GM21717 (cell line): ENCODE measurements around the gene ZNF804A.
"Not testable (repeated sequence)": the region's sequence is repeated elsewhere in the genome, so short reads cannot be mapped to it uniquely, and the experiment has no call there.

Source experiments
- ATAC-seq: cut with Tn5 transposase; IDR thresholded peaks from one replicate; pipeline ENCODE4 v1.9.1; 2021; ENCODE audit warnings: mild to moderate bottlenecking, moderate library complexity; ENCODE audit not compliant: unreplicated experiment

ZNF804A gene

DNA sequence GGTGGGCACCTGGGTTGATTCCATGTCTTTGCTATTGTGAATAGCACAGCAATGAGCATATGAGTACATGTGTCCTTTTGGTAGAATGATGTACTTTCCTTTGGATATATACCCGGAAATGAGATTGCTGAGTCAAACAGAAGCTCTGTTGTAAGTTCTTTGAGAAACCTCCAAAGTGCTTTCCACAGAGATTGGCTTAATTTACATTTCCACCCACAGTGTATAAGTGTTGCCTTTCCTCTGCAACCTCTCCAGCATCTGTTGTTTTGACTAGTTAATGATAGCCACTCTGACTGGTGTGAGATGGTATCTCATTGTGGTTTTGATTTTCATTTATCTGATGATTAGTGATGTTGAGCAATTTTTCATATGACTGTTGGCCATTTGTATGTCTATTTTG lies 194.8 kb downstream of the ZNF804A start:
- ATAC-seq = no peak

DNA sequence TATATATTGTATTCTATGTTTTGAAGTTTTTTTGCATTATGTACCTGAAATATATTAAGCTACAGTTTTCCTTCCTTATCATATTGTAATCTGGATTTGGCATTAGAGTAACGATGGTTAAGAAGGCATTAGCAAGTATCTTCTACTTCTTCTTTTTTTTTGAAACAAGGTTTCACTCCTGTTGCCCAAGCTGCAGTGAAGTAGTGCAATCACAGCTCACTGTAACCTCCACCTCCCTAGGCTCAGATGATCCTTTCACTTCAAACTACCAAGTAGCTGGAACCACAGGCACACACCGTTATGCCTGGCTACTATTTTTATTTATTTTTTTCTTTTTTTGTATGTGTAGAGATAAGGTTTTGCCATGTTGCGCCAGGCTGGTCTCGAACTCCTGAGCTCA lies 201.1 kb downstream of the ZNF804A start:
- ATAC-seq = no peak

GRCh38 chr2:184814421-184814820 lies 216.1 kb downstream of the ZNF804A start:
- ATAC-seq = no peak

DNA sequence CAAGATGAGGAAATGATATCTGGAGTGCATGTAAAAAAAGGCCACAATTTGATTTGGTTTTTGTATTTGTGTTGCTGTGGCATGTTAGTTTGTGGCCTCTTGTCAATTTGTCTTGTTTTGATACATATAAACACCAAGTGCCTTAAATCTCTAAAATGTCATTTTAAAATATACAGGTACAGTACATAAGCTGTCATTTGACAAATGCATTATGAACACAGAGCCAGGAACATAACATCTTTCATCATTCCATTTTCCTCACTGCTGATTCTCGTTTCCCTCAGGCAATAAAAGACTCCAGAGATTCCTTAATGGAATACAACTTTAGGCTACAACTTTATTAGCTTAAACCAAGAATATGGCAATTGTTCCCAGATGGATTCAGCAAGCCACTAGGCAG lies 217.5 kb downstream of the ZNF804A start:
- no peak for ATAC-seq

DNA sequence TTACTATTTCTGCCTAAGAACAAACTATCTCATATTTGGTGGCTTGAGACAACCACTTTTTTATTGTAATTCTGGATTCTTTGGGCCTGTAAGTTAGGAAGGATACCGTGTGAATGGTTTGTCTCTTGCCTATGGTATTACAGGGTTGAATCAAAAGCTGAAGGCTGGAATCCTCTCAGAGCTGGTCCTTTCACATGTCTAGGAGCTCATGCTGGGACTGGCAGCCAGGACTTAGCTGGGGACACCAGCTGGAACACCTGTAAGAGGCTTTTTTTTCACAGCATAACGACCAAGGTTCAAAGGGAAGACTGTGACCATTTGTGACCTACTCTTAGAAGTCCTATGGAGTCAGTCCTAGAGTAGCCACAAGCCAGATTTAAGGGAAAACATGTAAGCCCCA lies 226.3 kb downstream of the ZNF804A start:
- ATAC-seq = no peak

DNA sequence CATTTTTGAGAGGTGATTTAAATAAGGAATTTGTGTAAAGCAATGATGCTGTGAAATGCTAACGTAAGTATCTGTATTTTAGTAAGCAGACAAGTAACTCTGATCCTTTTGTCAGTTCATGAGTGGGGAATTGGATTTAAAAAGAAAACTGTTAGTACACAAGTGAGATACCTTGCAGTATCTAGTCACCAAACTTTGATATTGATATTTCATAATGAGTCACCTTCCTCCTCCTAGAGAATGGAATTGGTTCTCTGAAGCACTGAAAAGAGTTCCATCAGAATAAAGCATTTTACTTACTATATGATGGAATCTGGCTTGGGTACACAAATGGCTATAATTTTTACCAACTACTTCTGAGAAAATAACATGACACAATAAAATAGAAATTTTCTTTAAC lies 232.2 kb downstream of the ZNF804A start:
- ATAC-seq = no peak

DNA sequence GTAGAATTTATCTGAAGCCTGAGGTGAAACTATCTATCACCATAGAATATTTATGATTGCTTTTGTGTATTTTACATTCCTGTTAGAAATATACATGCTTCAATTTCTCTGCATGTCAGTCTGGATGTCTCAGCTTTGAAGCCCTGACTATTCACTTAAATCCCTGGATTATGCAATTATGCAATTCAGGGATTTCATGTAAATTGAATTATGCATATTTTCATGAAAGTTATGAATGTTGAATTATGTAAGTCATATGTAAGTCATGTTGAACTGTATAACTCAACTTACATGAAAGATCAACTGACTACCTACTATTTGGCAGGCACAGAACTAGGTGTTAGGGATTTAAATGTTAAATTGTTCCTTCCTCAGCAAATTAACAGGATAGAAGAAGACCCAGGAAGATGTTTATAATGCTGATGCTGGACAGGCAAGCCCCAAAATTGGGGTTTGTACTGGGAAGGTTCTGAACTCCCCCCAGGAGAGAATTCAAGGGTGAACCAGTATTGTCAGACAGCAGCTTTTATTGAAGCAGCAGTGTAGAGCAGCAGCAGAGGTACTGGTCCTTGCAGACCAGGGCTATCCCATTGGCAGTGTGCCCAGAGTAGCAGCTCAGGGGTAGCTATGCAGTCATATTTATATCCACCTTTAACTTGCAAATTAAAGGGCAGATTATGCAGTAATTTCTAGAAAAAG lies 236.5 kb downstream of the ZNF804A start:
- no peak for ATAC-seq

- no peak for ATAC-seq
Measured at GRCh38 chr2:184835398-184835715, 237.0 kb downstream of the ZNF804A start.

- no peak for ATAC-seq
Measured at GRCh38 chr2:184847331-184847730, 249.0 kb downstream of the ZNF804A start.

DNA sequence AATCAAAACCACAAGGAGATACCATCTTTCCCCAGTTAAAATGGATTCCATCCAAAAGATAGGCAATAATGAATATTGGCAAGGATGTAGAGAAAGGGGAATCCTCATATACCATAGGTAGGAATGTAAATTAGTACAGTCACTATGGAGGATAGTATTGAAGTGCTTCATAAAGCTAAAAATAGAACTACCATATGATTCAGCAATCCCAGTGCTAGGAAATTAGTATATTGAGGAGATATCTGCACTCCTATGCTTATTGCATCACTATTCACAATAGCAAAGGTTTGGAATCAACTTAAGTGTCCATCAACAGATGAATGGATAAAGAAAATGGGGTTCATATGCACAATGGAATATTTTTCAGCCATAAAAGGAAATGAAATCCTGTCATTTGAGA lies 251.2 kb downstream of the ZNF804A start:
- no peak for ATAC-seq

GRCh38 chr2:184851576-184851975 lies 253.2 kb downstream of the ZNF804A start:
- ATAC-seq = no peak

GRCh38 chr2:184859187-184859586 lies 260.9 kb downstream of the ZNF804A start:
- ATAC-seq = no peak

- no peak for ATAC-seq
Measured at GRCh38 chr2:184860744-184861143, 262.4 kb downstream of the ZNF804A start.

GRCh38 chr2:184875212-184875611 lies 276.9 kb downstream of the ZNF804A start:
- ATAC-seq = no peak

- ATAC-seq = no peak
Measured at GRCh38 chr2:184875911-184876310, 277.6 kb downstream of the ZNF804A start.

DNA sequence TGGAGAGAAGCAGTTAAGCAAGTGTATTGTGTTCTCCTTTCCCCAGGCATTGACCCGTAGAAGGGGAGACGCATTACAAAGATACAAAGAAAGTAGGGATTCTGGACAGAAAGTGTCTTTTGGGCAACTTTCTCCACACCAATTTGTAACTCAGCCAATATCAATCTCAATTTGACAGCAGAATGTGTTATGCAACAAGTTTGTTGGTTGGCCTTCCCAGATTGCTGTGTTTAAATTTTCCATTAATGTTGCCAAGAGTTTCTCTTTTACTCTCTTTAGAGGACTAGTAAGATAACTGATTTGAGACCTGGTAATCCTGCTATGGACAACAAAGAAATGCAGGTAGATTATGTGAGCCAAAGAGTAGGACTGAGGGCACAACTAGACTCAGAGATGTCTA lies 279.6 kb downstream of the ZNF804A start:
- no peak for ATAC-seq

DNA sequence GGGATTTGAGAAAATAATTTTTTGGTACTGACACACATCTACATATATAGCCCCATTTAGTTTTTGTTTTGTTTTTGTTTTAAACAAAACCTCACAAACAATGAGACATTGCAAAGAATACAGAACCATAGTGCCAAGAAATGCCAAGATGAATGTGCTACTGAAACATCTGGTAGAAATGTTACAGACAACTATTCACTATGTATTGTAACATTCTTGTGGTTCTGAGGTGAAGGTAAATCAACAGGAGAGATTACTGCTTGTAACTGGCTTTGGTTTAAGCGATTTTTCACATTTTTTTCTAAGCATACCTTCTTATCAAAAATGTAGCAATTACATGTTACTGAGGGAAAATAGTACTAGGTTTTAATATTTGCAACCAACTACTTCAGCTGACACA lies 281.3 kb downstream of the ZNF804A start:
- ATAC-seq = no peak

GRCh38 chr2:184886585-184886984 lies 288.3 kb downstream of the ZNF804A start:
- ATAC-seq = not testable (repeated sequence)

- peak; percentile 89 for ATAC-seq
Measured at GRCh38 chr2:184890311-184890710, 292.0 kb downstream of the ZNF804A start.

DNA sequence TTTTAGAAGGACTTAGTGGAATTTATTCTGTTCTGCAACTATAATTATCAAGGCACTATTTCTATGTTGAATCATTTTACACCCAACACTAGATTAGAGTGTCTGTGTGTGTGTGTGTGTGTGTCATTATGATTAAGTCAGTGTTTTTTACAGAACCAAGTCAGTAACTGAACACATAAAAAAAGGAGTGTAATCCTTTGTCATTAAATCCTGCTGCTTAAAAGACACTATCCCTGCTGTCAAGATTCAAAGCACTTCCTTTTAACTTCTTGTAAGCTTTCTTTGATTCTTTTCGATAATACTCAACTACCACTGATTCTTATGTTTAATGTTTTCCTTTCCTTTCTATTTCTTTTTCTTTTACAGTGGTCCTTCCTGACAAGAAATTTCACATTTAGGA lies 306.7 kb downstream of the ZNF804A start:
- no peak for ATAC-seq

DNA sequence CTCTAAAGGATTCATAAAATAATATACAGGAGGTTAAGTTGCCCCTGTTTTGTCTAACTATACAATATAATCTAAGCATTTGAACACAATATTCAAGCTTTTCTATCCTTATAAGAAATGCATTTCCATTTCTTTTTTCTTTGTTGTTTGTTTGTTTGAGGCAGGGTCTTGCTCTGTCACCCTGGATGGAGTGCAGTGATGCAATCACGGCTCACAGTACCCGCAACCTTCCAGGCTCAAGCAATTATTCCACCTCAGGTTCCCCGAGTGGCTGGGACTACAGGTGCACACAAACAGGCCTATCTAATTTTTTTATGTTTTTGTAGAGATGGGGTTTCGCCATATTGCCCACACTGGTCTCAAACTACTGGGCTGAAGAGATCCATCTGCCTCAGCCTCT lies 307.8 kb downstream of the ZNF804A start:
- ATAC-seq = no peak

- ATAC-seq = no peak
Measured at GRCh38 chr2:184906709-184907108, 308.4 kb downstream of the ZNF804A start.

DNA sequence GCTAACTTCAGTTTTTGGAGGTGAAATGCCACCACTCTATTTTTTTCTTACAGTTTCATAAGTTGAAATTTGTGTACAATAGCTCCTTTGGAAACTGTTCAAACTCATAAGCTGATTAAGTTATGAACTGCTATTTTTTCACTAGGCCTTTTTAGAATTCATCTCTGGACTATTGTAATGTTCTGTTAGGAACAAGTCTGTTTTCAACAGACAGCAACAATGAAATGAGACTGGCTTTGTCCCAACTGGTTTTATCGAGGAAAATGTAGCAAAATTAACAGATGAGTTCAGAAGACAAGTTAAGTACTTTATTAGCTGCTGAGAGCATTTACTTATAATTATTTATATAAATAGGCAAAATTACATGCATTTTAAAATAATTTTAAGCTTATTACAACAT lies 310.6 kb downstream of the ZNF804A start:
- no peak for ATAC-seq
